Esophagus muscularis mucosa (tissue), 4 donors: ENCODE results near the gene ATG14. TPM values are rescaled to one million over a fixed set of nuclear protein-coding genes. Genes with fewer than 3 reads are reported as not detected.
"Not testable (repeated sequence)": the region's sequence is repeated elsewhere in the genome, so short reads cannot be mapped to it uniquely, and the experiment has no call there.

Source experiments
- DNase-seq: peaks from one replicate; pipeline ENCODE4 v3.0.0-alpha.2; 2017; ENCODE audit errors: extremely low spot score
- H3K27ac ChIP-seq, 4 donors: fragments of 200-600 bp; sonication (generic); replicated peaks in 1 of 4; 1 replicate in 3 of 4; 2 replicates in 1 of 4; pipeline ENCODE4 v1.5.1; 2016 to 2019; ENCODE audit warnings: mild to moderate bottlenecking in 1 of 4
- H3K27me3 ChIP-seq, 4 donors: fragments of 200-600 bp; sonication (generic); one replicate each; pipeline versions ENCODE4 v1.5.1 to v1.6.0; 2016 to 2019
- H3K36me3 ChIP-seq, 4 donors: fragments of 200-600 bp; sonication (generic); one replicate each; pipeline ENCODE4 v1.5.1; 2016 to 2019
- H3K4me1 ChIP-seq, 4 donors: fragments of 200-600 bp; sonication (generic); one replicate each; pipeline ENCODE4 v1.5.1; 2016 to 2019
- H3K4me3 ChIP-seq, 4 donors: fragments of 200-600 bp; sonication (generic); 1 replicate in 2 of 4; 2 replicates in 2 of 4; pipeline ENCODE4 v1.5.1; 2016 to 2019; ENCODE audit warnings: mild to moderate bottlenecking in 4 of 4, moderate library complexity in 1 of 4
- H3K9me3 ChIP-seq, 4 donors: fragments of 200-600 bp; sonication (generic); 1 replicate in 3 of 4; 2 replicates in 1 of 4; pipeline ENCODE4 v1.5.1; 2016 to 2019
- EP300 ChIP-seq: sonication (generic); formaldehyde crosslinking; IDR thresholded peaks from one replicate; pipeline ENCODE4 v1.6.1; 2017; ENCODE audit warnings: antibody characterized with exemption
- POLR2A ChIP-seq: fragments of 450-650 bp; IDR thresholded peaks from one replicate; pipeline ENCODE4 v1.6.1; 2017; ENCODE audit warnings: antibody characterized with exemption, moderate library complexity, mild to moderate bottlenecking, low read depth
- POLR2AphosphoS5 ChIP-seq, 2 donors: sonication (generic); formaldehyde crosslinking; IDR thresholded peaks; one replicate each; pipeline ENCODE4 v1.6.1; 2017; ENCODE audit warnings: antibody characterized with exemption in 2 of 2
- WGBS: methylation state at CpG from one replicate; pipeline ENCODE4 v1.1.5; 2018; 5-methylcytosine and 5-hydroxymethylcytosine counted together
- intact Hi-C: fragments of 100-400 bp; cut with DNase I; formaldehyde crosslinking; loops from one replicate; pipeline ENCODE4 v1.15.1; 2023
- total RNA-seq, 4 donors: library from RNA; depleted of rRNA; stranded (reverse); fragments of >200 nt; gene quantifications; one replicate each; pipeline versions ENCODE4 v1.1.0 to v1.2.1, GENCODE V29; 2016
- TF ChIP-seq, protein P1 (sequence below), 3 experiments: fragments of 200-600 bp in 2 of 3; fragments of 450-650 bp in 1 of 3; sonication (generic) in 2 of 3; IDR thresholded peaks; one replicate each; pipeline ENCODE4 v1.5.1; 2017 to 2019; ENCODE audit warnings: antibody characterized with exemption in 3 of 3, mild to moderate bottlenecking in 2 of 3, moderate library complexity in 1 of 3

The ATG14 gene
- total RNA-seq, 4 donors from 2014 or later, result 13.2 to 19.5 (median 15.4) TPM

DNA sequence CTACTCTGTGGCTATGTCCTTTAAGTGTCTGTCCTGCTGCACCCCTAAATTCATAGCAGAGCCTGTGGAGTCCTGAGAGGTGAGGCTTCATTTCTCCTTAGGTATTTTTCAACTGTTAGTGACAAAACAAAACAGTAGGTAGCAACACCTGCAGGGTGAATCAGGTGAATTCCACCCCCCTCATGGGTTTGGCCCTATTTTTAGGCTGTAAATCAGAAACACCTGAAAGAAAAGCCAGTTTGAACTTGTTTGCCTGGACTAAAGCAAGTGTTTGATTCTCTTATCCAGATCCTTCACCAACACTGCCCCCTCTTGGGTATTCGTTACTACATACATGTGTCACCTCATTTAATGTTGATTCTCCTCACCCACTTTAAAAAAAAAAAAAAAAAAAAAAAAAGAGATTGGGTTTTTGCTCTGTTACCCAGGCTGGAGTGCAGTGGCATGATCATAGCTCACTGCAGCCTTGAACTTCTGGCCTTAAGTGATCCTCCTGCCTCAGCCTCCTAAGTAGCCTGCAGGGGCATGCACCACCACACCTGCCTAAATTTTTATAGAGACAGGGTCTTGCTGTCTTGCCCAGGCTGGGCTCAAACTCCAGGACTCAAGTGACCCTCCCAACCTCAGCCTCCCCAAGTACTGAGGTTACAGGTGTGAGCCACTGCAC, 18.5 kb upstream of the ATG14 start:
- 7% methylated on average over 1 of the region's 1 CpG for WGBS
- intact Hi-C loops, result no loop called here
- DNase-seq, result no peak

DNA sequence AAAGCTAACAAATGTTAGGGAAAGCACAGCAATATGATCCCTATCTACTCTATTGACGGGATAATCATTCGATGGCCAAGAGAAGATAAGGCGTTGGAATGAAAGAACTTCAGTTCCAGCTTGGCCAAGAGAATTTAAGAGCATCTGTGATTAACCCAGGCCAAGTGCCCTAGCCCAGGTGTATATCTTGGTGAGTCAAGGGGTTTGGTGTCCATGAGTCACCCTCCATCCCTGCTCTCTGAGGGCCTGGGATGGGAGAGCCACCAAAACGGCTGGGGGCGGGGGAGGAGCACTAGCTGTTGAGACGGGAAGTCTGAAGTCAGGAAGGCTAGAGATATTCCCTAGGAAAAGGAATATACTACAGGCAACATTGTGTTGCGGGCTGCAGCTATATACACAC, 15.8 kb upstream of the ATG14 start:
- no peak overlapping the region for H3K27ac ChIP-seq
- H3K4me1 ChIP-seq, result no peaks in the 10 kb centered on the region
- intact Hi-C loops, result no loop called here
- no peaks in the 10 kb centered on the region for H3K36me3 ChIP-seq
- no peaks in the 10 kb centered on the region for H3K9me3 ChIP-seq
- WGBS, result 82% methylated on average over 7 of the region's 7 CpGs
- no peak for DNase-seq
- no peaks in the 10 kb centered on the region for H3K27me3 ChIP-seq
- TF ChIP-seq, protein P1, sequence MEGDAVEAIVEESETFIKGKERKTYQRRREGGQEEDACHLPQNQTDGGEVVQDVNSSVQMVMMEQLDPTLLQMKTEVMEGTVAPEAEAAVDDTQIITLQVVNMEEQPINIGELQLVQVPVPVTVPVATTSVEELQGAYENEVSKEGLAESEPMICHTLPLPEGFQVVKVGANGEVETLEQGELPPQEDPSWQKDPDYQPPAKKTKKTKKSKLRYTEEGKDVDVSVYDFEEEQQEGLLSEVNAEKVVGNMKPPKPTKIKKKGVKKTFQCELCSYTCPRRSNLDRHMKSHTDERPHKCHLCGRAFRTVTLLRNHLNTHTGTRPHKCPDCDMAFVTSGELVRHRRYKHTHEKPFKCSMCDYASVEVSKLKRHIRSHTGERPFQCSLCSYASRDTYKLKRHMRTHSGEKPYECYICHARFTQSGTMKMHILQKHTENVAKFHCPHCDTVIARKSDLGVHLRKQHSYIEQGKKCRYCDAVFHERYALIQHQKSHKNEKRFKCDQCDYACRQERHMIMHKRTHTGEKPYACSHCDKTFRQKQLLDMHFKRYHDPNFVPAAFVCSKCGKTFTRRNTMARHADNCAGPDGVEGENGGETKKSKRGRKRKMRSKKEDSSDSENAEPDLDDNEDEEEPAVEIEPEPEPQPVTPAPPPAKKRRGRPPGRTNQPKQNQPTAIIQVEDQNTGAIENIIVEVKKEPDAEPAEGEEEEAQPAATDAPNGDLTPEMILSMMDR (IDR thresholded peaks at IDR 0.05), result no peak
- no peak for TF ChIP-seq POLR2AphosphoS5 (IDR thresholded peaks at IDR 0.05)
- no peak for TF ChIP-seq EP300
- no peak for TF ChIP-seq POLR2A
- H3K4me3 ChIP-seq, result no peak overlapping the region

More for the DNA sequence above, 18.5 kb upstream of the ATG14 start:
- H3K27me3 ChIP-seq, result no peaks in the 10 kb centered on the region
- no peak for TF ChIP-seq EP300
- no peak for TF ChIP-seq POLR2AphosphoS5 (IDR thresholded peaks at IDR 0.05)
- TF ChIP-seq, protein P1 (IDR thresholded peaks at IDR 0.05), result peak; percentile 28 to 38 (median 30)
- TF ChIP-seq POLR2A, result no peak
- H3K27ac ChIP-seq, result no peak overlapping the region
- no peaks in the 10 kb centered on the region for H3K4me1 ChIP-seq
- H3K9me3 ChIP-seq, result no peaks in the 10 kb centered on the region
- no peak overlapping the region for H3K4me3 ChIP-seq
- H3K36me3 ChIP-seq, result no peaks in the 10 kb centered on the region

DNA sequence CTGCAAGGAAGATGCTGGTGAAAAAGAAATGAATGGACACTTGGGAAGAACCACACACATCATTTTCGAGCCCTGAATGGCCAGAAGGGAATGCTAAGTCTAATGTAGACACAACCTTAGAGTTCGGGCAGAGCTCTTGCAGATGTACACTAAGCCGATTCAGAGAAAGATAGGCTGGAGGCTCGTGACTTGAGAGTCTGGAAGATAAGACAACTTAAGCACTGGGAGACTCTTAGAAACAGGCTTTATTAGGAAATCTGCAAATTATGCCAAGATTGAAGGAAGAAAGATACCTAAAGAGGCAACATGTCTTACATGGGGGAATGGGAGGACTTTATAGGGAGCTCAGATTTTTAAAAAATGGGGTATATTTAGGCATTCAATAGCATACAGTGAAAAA, 15.3 kb upstream of the ATG14 start:
- intact Hi-C loops, result no loop called here
- 76% methylated on average over 4 of the region's 4 CpGs for WGBS
- H3K4me3 ChIP-seq, result no peak overlapping the region

DNA sequence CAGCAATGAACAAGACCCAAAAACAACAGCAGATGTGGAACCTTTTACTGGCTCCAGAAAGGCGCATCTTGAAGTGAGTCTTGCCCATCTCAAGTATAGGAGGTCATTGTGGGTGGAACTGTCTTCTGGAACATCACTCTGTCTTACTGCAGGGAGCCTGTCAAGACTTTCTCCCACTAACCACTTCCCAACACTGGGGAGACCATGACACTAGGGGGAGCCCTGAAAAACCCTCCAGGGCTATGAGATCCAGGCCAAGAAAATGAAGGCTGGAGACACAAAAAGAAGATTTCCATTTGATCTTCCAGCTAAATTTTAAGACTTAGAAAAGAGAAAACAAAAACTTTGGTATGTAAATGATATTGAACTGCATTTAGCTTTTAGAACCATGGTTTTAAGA, 13.5 kb upstream of the ATG14 start:
- intact Hi-C loops, result no loop called here
- Histone ChIP-seq H3K9me3 (no peaks in the 10 kb centered on the region), H3K4me1 (no peaks in the 10 kb centered on the region), H3K27ac (no peak overlapping the region), H3K4me3 (no peak overlapping the region), H3K36me3 (no peaks in the 10 kb centered on the region), H3K27me3 (no peaks in the 10 kb centered on the region)
- no peak for TF ChIP-seq POLR2A
- TF ChIP-seq, protein P1 (IDR thresholded peaks at IDR 0.05), result no peak
- no peak for TF ChIP-seq EP300
- TF ChIP-seq POLR2AphosphoS5 (IDR thresholded peaks at IDR 0.05), result no peak
- DNase-seq, result no peak
- WGBS, result 88% methylated on average over 1 of the region's 1 CpG

More for the DNA sequence above, 15.3 kb upstream of the ATG14 start:
- no peaks in the 10 kb centered on the region for H3K4me1 ChIP-seq
- TF ChIP-seq EP300 (no peak), POLR2AphosphoS5 (IDR thresholded peaks at IDR 0.05) (no peak), POLR2A (no peak)
- TF ChIP-seq, protein P1 (IDR thresholded peaks at IDR 0.05), result no peak
- no peak overlapping the region for H3K27ac ChIP-seq
- DNase-seq, result no peak
- H3K9me3 ChIP-seq, result no peaks in the 10 kb centered on the region
- no peaks in the 10 kb centered on the region for H3K36me3 ChIP-seq
- H3K27me3 ChIP-seq, result no peaks in the 10 kb centered on the region

DNA sequence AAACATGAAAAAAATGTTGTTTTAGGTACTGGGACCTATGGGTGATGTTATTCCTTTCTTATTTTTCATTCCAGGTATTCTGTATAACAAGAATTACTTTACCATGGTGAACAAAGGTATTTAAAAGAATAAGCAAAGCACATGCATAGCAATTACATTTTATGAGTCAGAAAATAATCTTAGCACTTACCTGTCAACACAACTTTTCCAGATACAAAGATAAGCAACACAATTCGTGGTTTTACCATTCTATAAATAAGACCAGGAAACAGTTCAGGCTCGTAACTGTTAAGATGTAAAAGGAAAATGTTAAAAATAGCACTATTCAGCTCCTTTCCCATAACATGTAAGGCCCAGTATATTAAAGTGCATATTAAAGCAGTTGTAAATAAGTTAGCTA, 12.3 kb upstream of the ATG14 start:
- 43% methylated on average over 2 of the region's 2 CpGs for WGBS
- Histone ChIP-seq H3K9me3 (no peaks in the 10 kb centered on the region), H3K27ac (no peak overlapping the region), H3K27me3 (no peaks in the 10 kb centered on the region), H3K4me3 (no peak overlapping the region), H3K4me1 (no peaks in the 10 kb centered on the region), H3K36me3 (no peaks in the 10 kb centered on the region)
- no peak for DNase-seq
- intact Hi-C loops, result no loop called here
- TF ChIP-seq, protein P1 (IDR thresholded peaks at IDR 0.05), result no peak
- TF ChIP-seq EP300 (no peak), POLR2A (no peak), POLR2AphosphoS5 (IDR thresholded peaks at IDR 0.05) (no peak)

DNA sequence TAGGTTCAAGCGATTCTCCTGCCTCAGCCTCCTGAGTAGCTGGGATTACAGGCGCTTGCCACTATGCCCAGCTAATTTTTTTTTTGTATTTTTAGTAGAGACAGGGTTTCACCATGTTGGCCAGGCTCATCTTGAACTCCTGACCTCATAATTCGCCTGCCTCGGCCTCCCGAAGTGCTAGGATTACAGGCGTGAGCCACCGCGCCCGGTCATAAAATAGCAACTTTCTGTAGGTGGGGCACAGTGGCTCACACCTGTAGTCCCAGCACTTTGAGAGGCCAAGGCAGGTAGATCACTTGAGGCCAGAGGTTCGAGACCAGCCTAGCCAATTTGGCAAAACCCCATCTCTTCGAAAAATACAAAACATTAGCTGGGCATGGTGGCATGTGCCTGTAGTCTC, 10.7 kb upstream of the ATG14 start:
- H3K4me3 ChIP-seq, intact Hi-C loops: not testable (repeated sequence)

More for the DNA sequence above, 10.7 kb upstream of the ATG14 start:
- not testable (repeated sequence) for H3K27ac ChIP-seq, H3K27me3 ChIP-seq, H3K9me3 ChIP-seq, H3K36me3 ChIP-seq, H3K4me1 ChIP-seq, DNase-seq
- 91% methylated on average over 11 of the region's 11 CpGs for WGBS
